22Rv1 (cell line): ENCODE results near the gene COL4A2.

ENCODE experiments used
- ZFX ChIP-seq: fragments of 450-650 bp; IDR thresholded peaks from 2 replicates; pipeline ENCODE4 v1.6.1; 2017; ENCODE audit warnings: antibody characterized with exemption, borderline replicate concordance
- TF ChIP-seq, protein P1 (sequence below): fragments of 450-650 bp; IDR thresholded peaks from 2 replicates; pipeline ENCODE4 v1.5.1; 2017; ENCODE audit warnings: mild to moderate bottlenecking

DNA sequence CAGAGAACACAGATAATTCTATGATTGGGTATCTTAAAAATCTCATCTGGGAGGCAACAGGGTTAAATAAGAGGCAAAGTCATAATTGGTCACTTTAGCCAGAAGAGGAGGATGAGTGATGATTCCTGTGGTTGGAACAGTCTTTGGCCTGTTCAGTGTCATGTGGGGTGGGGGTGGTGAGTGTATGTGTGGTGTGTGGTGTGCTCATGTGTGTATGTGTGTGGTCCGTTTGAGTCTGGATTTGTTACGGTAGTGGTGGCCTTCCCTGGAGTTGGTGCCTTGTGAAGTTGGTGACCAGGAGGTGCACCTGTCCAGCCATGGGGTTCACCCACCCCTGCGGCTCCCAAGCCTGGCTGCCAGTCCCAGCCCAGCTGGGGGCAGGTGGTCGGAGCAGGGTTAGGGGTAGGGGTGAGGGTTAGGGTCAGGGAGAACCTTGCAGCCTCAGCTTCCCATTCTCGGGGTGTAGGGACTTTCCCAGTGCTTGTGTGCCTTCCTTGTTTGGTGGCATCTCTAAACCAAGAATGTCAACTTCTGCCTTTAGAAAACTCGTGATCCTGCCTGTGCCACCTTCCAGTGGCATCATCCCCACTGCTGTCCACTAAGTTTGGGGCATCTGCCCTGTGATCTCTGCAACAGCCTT, 156.9 kb downstream of the COL4A2 start:
- TF ChIP-seq, protein P1, sequence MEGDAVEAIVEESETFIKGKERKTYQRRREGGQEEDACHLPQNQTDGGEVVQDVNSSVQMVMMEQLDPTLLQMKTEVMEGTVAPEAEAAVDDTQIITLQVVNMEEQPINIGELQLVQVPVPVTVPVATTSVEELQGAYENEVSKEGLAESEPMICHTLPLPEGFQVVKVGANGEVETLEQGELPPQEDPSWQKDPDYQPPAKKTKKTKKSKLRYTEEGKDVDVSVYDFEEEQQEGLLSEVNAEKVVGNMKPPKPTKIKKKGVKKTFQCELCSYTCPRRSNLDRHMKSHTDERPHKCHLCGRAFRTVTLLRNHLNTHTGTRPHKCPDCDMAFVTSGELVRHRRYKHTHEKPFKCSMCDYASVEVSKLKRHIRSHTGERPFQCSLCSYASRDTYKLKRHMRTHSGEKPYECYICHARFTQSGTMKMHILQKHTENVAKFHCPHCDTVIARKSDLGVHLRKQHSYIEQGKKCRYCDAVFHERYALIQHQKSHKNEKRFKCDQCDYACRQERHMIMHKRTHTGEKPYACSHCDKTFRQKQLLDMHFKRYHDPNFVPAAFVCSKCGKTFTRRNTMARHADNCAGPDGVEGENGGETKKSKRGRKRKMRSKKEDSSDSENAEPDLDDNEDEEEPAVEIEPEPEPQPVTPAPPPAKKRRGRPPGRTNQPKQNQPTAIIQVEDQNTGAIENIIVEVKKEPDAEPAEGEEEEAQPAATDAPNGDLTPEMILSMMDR = no peak
- no peak for TF ChIP-seq ZFX
